Heart right ventricle (tissue), 16 donors: ENCODE results near the gene RFTN1. TPM values are rescaled to one million over a fixed set of nuclear protein-coding genes. Genes with fewer than 3 reads are reported as not detected.

Source experiments
- ATAC-seq, 8 donors: fragments of 200-7000 bp; cut with Tn5 transposase; one replicate each; pipeline ENCODE4 v1.9.1; 2020; ENCODE audit warnings: mild to moderate bottlenecking in 8 of 8, moderate library complexity in 8 of 8, moderate number of reproducible peaks in 1 of 8
- DNase-seq, 2 donors: peaks; one replicate each; pipeline ENCODE4 v3.0.0-alpha.2; 2020
- H3K27ac ChIP-seq, 10 donors: fragments of 200-600 bp; sonication (generic) in 2 of 10; one replicate each; pipeline versions ENCODE4 v1.5.0 to v1.8.0; 2020 to 2022; ENCODE audit warnings: mild to moderate bottlenecking in 3 of 10
- H3K27me3 ChIP-seq, 7 donors: fragments of 200-600 bp; one replicate each; pipeline ENCODE4 v1.8.0; 2021 to 2022; ENCODE audit warnings: mild to moderate bottlenecking in 2 of 7
- H3K36me3 ChIP-seq, 9 donors: fragments of 200-600 bp; sonication (generic) in 1 of 9; one replicate each; pipeline versions ENCODE4 v1.5.0 to v1.8.0; 2020 to 2022; ENCODE audit warnings: mild to moderate bottlenecking in 2 of 9
- H3K4me1 ChIP-seq, 9 donors: fragments of 200-600 bp; sonication (generic) in 1 of 9; one replicate each; pipeline versions ENCODE4 v1.5.0 to v1.8.0; 2020 to 2022; ENCODE audit warnings: mild to moderate bottlenecking in 4 of 9
- H3K4me3 ChIP-seq, 10 donors: fragments of 200-600 bp; sonication (generic) in 2 of 10; one replicate each; pipeline versions ENCODE4 v1.5.0 to v1.8.0; 2020 to 2022; ENCODE audit warnings: mild to moderate bottlenecking in 7 of 10, moderate library complexity in 2 of 10
- H3K9me3 ChIP-seq, 11 donors: fragments of 200-600 bp in 10 of 11; sonication (generic) in 2 of 11; one replicate each; pipeline versions ENCODE4 v1.5.0 to v1.8.0; 2013 to 2022; ENCODE audit warnings: mild to moderate bottlenecking in 2 of 11, control low read depth in 1 of 11, moderate library complexity in 1 of 11
- WGBS, 2 donors: extraction: QIAGEN DNeasy Blood & Tissue Kit; methylation state at CpG; one replicate each; pipeline ENCODE4 v1.1.7; 2013; ENCODE audit warnings: inconsistent platforms in 1 of 2; 5-methylcytosine and 5-hydroxymethylcytosine counted together
- intact Hi-C, 10 donors: fragments of 100-400 bp; cut with DNase I; formaldehyde crosslinking; loops; one replicate each; pipeline versions ENCODE4 v1.11.1 to v1.14.2; 2022
- polyA plus RNA-seq, 2 donors: library from polyadenylated mRNA; stranded (reverse); fragments of 200-250 nt; gene quantifications; one replicate each; pipeline ENCODE4 v1.2.3, GENCODE V29; 2013
- total RNA-seq, 10 donors: library from RNA; stranded (reverse); fragmentation: NEBNext Ultra II Directional in 3 of 10; extraction: Animal tissue kit (Norgen Biotek cat#: 25700) in 3 of 10; gene quantifications; one replicate each; pipeline versions ENCODE4 v1.2.1 to v1.2.4, GENCODE V29; 2021 to 2023
- TF ChIP-seq, protein P1 (sequence below), 9 donors: fragments of 200-600 bp; sonication (generic) in 2 of 9; IDR thresholded peaks; one replicate each; pipeline versions ENCODE4 v1.5.0 to v1.8.0; 2021 to 2022; ENCODE audit warnings: antibody characterized with exemption in 9 of 9, mild to moderate bottlenecking in 5 of 9, moderate library complexity in 1 of 9
- donor health status: Arrhythmogenic right ventricular cardiomyopathy.
- donor health status: ischemic (EF 13 %, LVEDD 7.1; RV severe dilation, severe dysfunction).
- donor health status: healthy with polysubstance abuse.
- donor health status: DM: no; HTN: yes; CAD: no.
- donor health status: DM: no; HTN: no; CAD: no.
- donor health status: ischemic (EF 25% LVEDD 6.9; RV normal size, moderate dysfunction).
- donor health status: ischemic (EF 25% LVEDD 5.7; RV mildly dilated, moderate dysfunction).
- donor health status: healthy.
- donor health status: DM: yes; HTN: yes; CAD: no.
- donor health status: Ischemic cardiomyopathy.
- donor health status: ischemic (EF 35%, LVEDD 5.7; RV mildly dilated, moderate dysfunction).
- donor health status: nonischemic (EF 11% LVEDD 7.7; RV severe dilation, severe dysfunction).
- donor health status: DM: yes; HTN: yes; CAD: no.
- donor health status: PGD.
- donor health status: ischemic (EF 29% LVEDD 5.4; RV normal size, mild dysfunction).
- donor health status: nonischemic (EF 23%, LVEDD 6.1; RV moderate dilation, normal function).

Gene RFTN1
- total and polyA plus RNA-seq, 12 donors = 17.4 to 32.2 (median 24.0) TPM

- Histone ChIP-seq H3K27me3 (no peaks in the 10 kb centered on the region), H3K4me3 (no peak overlapping the region), H3K9me3 (peaks cover 0 to 14% (median 0%) of the 10 kb centered on the region in 11 donors), H3K27ac (no peak overlapping the region), H3K4me1 (peaks cover 0 to 48% (median 12%) of the 10 kb centered on the region in 9 donors), H3K36me3 (peaks cover 0 to 56% (median 8%) of the 10 kb centered on the region in 9 donors)
- ATAC-seq = peak in 6 of 8 donors; percentile 13 to 61 (median 42)
- TF ChIP-seq, protein P1, sequence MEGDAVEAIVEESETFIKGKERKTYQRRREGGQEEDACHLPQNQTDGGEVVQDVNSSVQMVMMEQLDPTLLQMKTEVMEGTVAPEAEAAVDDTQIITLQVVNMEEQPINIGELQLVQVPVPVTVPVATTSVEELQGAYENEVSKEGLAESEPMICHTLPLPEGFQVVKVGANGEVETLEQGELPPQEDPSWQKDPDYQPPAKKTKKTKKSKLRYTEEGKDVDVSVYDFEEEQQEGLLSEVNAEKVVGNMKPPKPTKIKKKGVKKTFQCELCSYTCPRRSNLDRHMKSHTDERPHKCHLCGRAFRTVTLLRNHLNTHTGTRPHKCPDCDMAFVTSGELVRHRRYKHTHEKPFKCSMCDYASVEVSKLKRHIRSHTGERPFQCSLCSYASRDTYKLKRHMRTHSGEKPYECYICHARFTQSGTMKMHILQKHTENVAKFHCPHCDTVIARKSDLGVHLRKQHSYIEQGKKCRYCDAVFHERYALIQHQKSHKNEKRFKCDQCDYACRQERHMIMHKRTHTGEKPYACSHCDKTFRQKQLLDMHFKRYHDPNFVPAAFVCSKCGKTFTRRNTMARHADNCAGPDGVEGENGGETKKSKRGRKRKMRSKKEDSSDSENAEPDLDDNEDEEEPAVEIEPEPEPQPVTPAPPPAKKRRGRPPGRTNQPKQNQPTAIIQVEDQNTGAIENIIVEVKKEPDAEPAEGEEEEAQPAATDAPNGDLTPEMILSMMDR (IDR thresholded peaks at IDR 0.05) = no peak
- intact Hi-C loops = loop anchor here in 4 of 10 donors (5.0 to 10.0 kb wide), 2 partner anchors 169 to 217 kb away; partner anchors contain the start of gene RFTN1 (in 3 of the 4)
- no peak for DNase-seq
- WGBS, 2 donors = 53 to 59% methylated on average over 9 of the region's 9 CpGs
Measured at GRCh38 chr3:16297997-16298885, 215.3 kb downstream of the RFTN1 start.

DNA sequence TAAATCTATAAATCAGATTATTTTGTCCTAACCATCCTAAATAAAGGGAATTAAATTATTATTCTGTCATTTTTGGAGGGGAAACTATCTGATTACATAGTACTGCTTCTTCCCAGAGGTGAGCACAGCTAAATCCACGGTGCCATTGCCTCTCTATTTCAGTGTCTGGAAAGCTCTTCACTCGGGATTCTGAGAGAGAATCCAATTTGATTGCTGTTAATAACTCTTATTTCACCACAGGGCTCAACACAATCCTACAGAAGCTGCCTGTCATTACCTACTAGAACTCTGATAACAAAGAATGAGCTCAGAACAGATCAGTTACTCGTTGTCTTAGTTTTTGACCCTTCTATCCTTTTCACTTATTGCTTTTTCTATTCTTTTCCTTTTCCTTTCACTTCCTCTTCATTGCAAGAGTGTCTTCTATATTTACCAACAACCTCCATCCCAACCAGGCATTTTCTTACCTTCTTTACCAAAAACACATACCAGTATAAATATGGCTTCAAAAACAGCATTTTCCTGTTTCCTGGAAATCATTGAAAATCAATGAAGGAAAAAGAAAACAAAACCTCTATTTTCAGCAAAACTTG, 218.1 kb downstream of the RFTN1 start:
- peaks cover 0 to 51% (median 23%) of the 10 kb centered on the region in 9 donors for H3K4me1 ChIP-seq
- ATAC-seq (peak in 2 of 8 donors; percentile 57 to 60), DNase-seq (no peak)
- intact Hi-C loops = loop anchor here in 4 of 10 donors (5.0 to 10.0 kb wide), 2 partner anchors 172 to 219 kb away; partner anchors contain the start of gene RFTN1 (in 3 of the 4)
- 32 to 46% methylated on average over 3 of the region's 3 CpGs for WGBS, 2 donors
- H3K9me3 ChIP-seq = peaks cover 0 to 17% (median 0%) of the 10 kb centered on the region in 11 donors
- no peak overlapping the region for H3K4me3 ChIP-seq
- no peak overlapping the region for H3K27ac ChIP-seq
- H3K36me3 ChIP-seq = peaks cover 0 to 41% (median 0%) of the 10 kb centered on the region in 9 donors
- no peaks in the 10 kb centered on the region for H3K27me3 ChIP-seq
- TF ChIP-seq, protein P1 (IDR thresholded peaks at IDR 0.05) = no peak

- Histone ChIP-seq H3K4me3 (no peak overlapping the region), H3K9me3 (peaks cover 0 to 17% (median 0%) of the 10 kb centered on the region in 11 donors), H3K27me3 (no peaks in the 10 kb centered on the region), H3K4me1 (peaks cover 2 to 53% (median 29%) of the 10 kb centered on the region in 9 donors), H3K36me3 (peaks cover 0 to 41% (median 0%) of the 10 kb centered on the region in 9 donors), H3K27ac (no peak overlapping the region)
- intact Hi-C loops = loop anchor here in 5 of 10 donors (5.0 to 10.0 kb wide), 4 partner anchors 172 to 257 kb away; partner anchors contain the start of gene RFTN1 (in 3 of the 5)
- DNase-seq (no peak), ATAC-seq (no peak)
- TF ChIP-seq, protein P1 (IDR thresholded peaks at IDR 0.05) = no peak
- WGBS, 2 donors = 90 to 91% methylated on average over 5 of the region's 5 CpGs
Measured at GRCh38 chr3:16294844-16295243, 218.7 kb downstream of the RFTN1 start.

- ATAC-seq (no peak), DNase-seq (no peak)
- Histone ChIP-seq H3K36me3 (peaks cover 0 to 20% (median 0%) of the 10 kb centered on the region in 9 donors), H3K27ac (peak overlapping the region in 7 of 10 donors; percentile 4 to 88 (median 64)), H3K4me3 (no peak overlapping the region), H3K4me1 (peaks cover 24 to 77% (median 55%) of the 10 kb centered on the region in 9 donors), H3K9me3 (peaks cover 0 to 14% (median 0%) of the 10 kb centered on the region in 11 donors), H3K27me3 (no peaks in the 10 kb centered on the region)
- TF ChIP-seq, protein P1 (IDR thresholded peaks at IDR 0.05) = no peak
- intact Hi-C loops = loop anchor here in 9 of 10 donors (1.0 to 10.0 kb wide), 8 partner anchors 224 to 261 kb away; partner anchors contain the start of gene RFTN1 (in 3 of the 9)
- 45 to 62% methylated on average over 2 of the region's 2 CpGs for WGBS, 2 donors
Measured at GRCh38 chr3:16290827-16291196, 222.7 kb downstream of the RFTN1 start.
